ENCODE data around the gene CAB39.

CAB39 gene

DNA sequence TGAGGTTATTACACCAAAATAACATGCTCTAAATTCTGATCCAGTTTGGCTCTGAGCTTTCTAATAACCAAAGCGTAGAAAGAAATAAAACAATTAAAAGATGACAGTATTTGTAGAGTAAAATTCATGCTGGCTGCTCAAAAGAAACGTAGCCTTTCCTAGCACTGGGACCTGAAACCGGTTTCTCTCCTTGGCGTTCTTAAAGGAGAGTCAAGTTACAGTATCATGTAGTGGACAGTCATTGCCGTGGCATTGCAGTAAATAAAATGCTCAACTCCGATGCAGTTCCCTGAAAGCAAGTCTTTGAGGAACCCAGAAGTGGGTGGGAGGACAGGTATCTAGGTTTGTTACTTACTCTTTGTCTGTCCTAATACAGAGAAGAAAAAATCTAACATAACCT is 99.4 kb downstream of the CAB39 start:
- DNase-seq (ENCODE audit: low read depth in 2 of 3, low spot score in 1 of 3) = no peak

DNA sequence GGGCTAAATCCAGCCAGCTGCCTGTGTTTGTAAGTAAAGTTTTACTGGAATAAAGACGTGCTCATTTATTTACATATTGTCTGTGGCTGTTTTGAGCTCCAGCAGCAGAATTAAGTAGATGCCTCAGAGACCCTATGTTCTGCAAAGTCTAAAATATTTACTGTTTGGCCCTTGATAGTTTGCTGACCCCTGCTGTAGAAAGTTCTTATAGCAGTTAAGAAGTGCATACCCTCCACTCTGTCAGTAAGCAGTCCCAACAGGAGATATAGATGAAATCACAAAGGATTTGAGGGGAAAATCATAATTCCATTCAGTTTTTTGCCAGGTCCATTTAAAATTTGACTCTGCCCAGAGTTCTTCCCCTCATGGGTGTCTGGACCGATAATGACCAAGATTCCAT is 102.0 kb downstream of the CAB39 start:
- no peak for DNase-seq (ENCODE audit: low read depth in 2 of 3, low spot score in 1 of 3)

DNA sequence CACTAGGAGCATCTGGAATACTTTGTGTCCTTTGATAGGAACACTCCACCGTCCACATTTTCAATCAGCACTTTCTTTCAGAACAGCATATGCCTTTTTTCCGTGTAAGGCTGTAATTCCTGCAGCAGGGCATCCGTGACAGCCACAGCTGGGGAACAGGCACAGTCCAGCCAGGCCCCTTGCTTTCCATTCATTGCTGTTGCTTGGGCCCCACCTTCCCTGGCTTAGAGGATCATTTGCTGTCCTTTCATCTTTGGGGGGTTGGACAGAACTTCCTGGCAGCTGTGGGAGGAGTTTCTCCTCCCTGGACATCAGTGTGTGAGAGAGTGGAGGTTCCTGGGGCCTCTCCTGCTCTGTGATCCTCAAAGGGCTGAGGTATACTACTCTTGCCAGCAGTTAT is 102.4 kb downstream of the CAB39 start:
- DNase-seq (ENCODE audit: low read depth in 2 of 3, low spot score in 1 of 3) = no peak

DNA sequence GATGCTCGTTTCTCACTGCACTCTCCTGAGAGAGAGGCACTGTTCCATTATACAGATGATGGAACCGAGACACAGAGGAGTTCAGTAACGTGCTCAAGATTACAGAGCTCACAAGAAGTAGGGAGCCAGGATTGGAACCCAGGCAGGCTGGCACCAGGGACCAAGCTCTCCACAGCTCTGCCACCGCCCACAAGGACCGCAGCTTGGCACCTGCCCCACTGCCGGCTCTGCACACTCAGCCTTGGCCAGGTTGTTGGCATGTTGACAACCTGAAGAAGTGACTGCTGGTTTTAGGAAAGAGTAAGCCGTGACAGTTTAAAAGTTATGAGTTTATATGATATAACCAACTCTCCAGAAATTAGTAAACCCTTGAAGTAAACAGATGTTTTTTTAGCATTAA is 104.1 kb downstream of the CAB39 start:
- DNase-seq (ENCODE audit: low read depth in 2 of 3, low spot score in 1 of 3) = no peak

DNA sequence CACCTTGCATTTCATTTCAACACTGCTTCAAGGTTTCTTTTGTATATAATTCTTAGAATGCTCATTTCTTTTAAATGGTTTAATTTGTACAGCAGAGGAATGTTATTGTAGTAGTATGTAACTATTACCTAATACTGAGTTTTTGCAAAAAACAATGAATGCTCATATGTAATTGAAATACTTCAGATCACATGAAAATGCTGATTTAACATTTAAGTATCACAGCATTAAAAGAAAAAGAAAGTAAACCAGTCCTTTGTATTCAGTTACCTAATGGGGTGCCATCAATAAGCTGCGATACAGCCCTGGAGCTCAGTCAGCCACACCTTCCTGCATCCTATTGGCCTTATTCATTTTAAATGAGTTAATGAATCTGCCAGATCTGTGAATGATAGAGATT is 106.8 kb downstream of the CAB39 start:
- no peak for DNase-seq (ENCODE audit: low read depth in 2 of 3, low spot score in 1 of 3)

DNA sequence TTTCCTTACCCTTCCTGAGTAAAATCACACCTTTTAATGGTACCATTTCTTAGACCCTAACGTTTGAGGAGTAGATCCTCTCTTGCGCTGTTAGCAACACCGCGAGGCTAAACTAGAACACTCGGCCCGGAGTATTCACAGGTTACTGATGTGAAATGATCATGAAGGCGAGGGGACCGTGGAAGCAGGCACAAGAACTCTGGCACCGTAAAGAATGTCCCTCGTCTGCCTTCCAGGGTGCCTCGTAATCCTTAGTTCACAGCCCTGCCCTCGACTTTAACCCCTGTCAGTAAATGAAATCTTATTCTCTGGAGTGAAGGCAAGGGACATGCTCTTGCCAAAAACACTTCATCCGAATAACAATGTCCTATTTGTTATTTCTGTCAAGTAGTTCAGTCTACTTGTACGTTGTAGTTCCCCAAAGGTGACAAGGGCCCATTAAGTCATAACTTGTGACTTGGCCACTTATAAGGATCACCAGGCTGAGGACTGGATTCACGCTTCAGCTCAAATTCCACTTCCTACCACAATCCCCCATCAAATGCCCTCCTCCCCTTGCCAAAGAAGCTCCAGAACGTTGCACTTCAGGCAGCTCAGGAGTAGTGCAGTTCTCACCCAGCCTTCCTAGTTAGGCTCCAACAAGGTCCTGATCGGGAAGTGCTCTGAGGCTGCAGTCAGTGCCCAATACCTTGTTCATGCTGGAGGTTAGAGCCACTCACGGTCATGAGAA is 108.8 kb downstream of the CAB39 start:
- no peak for DNase-seq (ENCODE audit: low read depth in 2 of 3, low spot score in 1 of 3)

DNA sequence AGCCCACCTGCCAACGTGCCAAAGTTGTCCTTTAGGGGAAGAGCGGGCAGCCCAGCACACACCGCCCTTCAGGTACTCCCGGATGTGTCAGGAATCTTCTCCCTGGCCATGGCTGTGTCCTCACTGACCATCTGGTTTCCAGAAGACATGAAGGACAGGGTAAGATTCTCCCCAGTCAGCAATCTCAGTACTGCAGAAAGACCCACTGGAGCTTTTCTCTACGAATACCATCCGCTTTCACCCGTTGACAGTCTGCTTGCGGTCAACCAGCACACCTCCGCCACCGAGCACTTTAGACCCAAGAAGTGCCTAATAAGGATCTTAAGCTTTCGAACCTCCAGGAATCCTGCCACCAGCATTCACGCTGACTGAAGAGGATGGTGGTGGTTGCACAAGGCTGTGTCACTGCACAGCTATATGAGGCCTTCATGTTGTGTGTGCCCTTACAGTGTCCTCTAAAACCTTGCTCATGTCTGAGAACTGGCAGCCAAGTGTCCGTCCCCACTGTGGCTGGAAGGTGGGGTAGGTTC is 109.4 kb downstream of the CAB39 start:
- DNase-seq (ENCODE audit: low read depth in 2 of 3, low spot score in 1 of 3) = no peak

DNA sequence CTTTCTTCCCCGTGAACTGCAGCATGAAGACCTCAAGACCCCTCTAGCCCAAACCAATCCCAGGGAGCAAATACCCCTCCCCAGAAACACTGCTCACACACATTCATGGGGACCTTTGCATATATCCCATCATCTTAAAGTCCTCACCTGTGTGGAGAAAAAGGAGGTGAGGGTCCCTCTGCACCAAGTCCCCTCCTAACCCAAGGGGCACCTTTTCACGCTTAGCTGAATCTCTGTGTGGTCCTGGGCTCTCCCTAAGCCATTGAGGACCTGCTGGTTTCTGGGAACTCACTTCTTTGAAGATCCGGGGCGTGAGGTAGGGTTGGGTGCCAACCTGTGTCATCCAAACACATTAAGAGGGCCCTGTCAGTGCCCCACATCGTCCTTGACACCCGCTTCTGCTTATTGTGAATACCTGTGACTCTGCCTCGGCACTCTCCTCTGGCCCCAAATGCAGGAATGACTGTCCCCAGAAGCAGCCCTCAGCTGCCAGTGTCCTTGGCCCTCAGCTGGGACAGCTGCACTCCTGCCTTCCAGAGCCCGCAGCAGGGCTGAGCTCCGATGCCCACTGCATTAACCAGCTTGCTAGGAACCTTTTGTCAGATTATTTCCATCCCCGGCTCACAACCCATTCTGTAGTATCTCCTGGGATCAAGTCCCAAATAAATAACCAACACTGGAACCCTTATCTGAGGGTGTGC is 110.8 kb downstream of the CAB39 start:
- DNase-seq (ENCODE audit: low read depth in 2 of 3, low spot score in 1 of 3) = no peak

DNA sequence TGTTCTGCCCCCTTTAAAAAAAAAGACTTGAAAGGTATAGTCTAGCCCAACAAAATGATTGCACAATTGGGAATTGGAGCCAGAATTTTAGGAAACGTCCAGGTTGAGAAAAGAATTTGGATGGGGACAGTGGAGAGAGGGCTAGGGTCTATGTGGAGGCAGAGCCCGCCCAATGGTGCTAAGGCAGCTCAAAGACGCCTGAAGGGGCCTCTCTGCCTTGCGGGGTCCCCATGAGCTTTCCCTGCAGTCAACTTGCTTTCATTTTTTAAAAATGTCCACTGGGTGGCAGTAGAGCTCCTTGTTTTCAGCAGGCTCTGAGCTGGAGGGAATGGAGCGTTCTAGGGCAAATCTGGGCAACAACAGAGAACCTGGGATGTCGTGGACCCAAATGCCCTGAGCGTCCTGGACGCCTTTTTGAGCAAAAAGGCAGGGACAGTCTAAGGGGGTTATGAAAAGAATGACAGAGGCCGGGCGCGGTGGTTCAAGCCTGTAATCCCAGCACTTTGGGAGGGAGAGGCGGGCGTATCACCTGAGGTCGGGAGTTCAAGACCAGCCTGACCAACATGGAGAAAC is 111.8 kb downstream of the CAB39 start:
- peak; percentile 29 to 73 (median 33) for DNase-seq (ENCODE audit: low read depth in 2 of 3, low spot score in 1 of 3)

DNA sequence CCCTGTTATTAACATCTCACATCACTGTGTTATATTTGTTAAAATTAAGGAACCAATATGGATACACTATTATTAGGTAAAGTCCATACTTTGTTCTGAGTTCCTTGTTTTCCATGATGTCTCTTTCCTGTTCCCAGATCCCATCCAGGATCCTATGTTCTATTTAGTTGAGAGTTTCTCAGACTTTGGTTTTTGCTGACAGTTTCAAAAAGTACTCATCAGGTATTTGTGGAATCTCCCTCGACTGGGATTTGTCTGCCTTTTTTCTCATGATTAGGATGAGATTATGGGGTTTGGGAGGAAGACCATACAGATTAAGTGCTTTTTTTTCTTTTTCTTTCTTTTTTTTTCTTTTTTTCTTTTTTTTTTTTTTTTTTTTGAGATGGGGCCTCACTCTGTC is 112.7 kb downstream of the CAB39 start:
- no peak for DNase-seq (ENCODE audit: low read depth in 2 of 3, low spot score in 1 of 3)

DNA sequence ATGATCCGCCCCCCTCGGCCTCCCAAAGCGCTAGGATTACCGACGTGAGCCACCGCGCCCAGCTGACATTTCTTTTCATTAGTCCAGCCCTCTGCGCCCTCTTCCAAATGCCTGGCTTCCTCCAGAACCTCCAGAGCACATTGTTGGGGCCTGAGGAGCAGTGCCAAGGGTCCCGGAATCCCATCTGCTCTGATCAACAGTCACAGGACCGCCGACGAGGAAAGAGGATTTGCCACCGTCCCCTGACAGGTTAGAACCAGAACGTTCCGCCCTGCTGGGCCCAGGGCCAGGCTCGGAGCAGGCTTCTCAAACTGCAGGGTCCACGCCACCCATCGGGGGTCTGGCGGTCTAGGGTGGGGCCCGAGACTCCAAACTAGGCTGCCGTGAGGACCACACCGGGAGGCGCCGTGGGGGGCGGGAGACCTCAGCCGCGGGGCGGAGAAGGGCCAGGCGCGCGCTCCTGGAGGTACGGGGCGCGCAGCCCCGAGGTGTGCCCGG is 115.2 kb downstream of the CAB39 start:
- DNase-seq (ENCODE audit: low read depth in 2 of 3, low spot score in 1 of 3) = no peak

DNA sequence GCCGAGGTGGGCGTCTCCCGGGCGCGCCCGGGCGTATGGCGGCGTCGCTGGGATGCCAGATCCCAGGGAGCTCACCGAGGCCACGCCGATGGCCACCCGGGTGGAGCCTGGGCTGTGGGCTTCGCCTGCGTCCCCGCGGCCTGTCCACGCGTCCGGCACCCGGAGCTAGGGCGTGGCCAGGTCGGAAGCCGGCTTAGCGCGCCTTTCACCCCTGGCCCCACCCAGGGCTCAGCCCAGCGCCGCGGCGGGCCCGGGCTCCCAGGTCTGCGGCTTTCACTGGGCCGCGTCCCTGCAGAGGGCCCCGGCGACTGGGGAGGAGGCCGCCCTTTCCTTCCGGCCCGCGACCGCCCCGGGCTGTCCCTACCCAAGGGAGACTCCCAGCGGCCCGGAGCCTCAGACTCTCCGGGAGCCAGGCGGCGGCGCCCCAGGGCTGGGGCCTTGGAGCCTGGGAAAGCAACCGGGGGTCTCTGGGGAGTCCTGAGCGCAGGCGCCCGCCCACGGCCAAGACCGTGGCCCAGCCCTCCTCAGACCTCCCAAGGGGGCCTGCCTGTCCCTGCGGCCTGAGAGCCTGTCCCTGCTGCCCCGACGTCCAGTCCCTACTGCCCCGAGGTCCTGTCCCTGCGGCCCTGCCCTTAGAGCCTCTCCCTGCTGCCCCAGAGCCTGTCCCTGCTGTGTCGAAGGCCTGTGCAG is 115.8 kb downstream of the CAB39 start:
- DNase-seq (ENCODE audit: low read depth in 2 of 3, low spot score in 1 of 3) = peak in 1 of 3 donors; percentile 15

DNA sequence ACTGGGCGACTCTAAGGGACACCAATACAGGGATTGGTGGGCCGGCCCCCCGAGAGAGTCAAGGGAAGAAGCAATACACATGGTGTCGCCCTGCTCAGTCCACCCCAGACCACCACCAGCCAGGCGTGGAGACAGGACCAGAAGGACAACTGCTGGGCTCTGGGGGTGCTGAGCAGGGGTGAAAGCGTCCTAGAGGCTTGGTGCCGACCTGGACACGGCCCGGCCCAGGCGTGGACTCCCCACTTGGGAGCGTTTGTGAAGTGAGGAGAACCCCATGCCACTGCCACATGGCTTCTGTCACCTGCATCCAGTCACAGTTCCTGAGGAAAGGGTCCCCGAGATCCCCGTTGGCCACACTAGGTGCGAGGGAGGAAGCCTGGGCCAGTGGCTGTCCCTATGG is 116.7 kb downstream of the CAB39 start:
- DNase-seq (ENCODE audit: low read depth in 2 of 3, low spot score in 1 of 3) = no peak

DNA sequence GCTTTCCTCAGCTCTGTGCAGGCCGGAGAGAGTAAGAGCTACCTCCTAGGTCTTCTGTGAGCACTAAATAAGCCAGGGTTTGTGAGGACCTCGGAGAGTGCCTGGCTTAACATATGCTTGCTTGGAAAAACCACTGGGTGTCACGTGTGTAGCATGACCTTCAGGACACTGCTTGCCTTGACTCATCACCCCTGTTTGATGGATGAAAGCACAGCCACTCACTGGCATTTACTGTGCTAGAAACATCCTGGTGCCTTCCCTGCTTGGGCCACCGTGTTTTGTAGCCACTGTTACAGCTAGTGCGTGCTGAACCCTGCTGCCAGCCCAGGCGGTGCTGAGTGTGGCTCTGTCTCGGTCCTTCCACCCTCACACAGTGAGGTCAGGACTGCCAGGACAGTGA is 117.3 kb downstream of the CAB39 start:
- no peak for DNase-seq (ENCODE audit: low read depth in 2 of 3, low spot score in 1 of 3)

DNA sequence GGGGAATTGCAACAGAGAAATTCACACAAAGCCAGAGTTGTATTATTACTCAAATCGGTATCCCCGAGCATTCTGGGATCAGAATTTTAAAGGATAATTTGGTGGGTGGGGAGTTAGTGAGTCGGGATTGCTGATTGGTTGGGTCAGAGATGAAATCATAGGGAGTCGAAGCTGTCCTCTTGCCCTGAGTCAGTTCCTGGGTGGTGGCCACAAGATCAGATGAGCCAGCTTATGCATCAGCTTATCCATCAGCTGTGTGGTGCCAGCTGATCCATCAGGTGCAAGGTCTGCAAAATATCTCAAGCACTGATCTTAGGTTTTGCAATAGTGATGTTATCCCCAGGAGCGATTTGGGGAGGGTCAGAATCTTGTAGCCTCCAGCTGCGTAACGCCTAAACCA is 117.8 kb downstream of the CAB39 start:
- no peak for DNase-seq (ENCODE audit: low read depth in 2 of 3, low spot score in 1 of 3)

DNA sequence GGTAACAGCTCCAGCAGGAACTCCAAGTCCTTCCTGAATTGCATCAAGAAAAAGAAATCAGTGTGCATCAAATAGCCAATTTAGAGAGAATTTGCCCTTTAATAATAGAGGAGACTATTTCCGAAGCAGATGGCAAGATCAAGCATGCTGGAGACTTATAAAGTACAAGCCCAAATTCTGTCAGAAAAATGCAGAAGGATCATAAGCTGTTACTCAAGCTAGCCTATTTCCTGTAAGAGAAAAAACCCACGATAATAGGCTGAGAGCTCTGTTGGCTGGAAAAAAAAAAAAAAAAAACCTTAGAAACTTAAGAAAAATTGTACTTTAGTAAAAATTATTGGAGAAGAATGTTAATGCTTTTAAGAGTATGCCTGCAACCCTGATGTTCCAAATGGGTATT is 127.7 kb downstream of the CAB39 start:
- DNase-seq (ENCODE audit: low read depth in 2 of 3, low spot score in 1 of 3) = no peak

DNA sequence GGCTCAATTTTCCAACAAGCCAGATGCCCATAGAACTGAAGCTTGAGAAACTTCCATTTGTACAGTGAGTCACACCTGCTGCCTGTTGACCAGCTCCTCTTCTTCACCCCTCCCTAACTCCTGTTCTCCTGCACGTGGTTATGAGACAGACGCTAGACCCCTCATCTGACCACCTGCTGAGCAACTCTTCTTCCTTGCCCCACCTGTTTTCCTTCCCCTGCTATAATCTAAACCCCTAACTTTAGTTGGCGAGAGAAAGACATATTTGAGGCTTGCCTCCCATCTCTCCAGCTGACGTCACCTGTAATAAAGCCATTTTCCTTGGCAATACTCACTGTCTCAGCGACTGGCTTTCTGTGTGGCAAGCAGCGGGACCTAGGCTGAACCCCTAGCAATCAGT is 129.8 kb downstream of the CAB39 start:
- DNase-seq (ENCODE audit: low read depth in 2 of 3, low spot score in 1 of 3) = no peak

DNA sequence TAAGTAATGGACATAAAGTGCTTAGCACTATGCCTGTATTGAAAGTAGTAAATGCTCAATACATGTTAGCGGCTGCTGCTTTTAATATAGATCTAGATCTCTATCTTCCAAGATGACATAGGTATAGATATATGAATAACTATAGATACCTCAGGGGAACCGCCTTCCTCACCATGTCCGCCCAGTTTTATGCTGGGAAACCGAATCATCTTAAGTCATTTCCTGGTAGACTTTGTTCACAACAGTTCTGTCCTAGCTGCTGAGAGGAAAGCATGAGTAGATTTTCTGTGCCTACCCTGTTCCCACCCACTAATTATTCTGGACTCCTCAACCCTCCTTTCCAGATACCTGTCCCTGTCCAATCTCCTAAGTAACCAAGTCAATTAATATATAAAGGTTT is 130.5 kb downstream of the CAB39 start:
- no peak for DNase-seq (ENCODE audit: low read depth in 2 of 3, low spot score in 1 of 3)

DNA sequence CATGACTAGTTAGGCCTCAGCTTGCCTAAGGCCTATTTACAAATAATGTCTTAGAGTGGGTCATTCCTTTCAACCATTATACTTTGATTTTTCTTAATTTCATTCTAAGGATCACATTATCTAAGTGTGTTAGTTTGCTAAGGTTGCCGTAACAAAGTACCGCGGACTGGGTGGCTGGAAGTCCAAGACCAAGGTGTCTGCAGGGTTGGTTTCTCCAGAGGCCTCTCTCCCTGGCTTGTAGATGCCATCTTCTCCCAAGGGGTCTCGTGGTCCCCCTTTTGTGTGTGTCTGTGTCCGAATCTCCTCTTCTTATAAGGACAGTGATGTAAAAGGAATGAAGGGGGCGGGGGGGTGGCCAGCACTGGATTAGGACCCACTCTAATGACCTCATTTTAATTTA is 133.7 kb downstream of the CAB39 start:
- no peak for DNase-seq (ENCODE audit: low read depth in 2 of 3, low spot score in 1 of 3)

DNA sequence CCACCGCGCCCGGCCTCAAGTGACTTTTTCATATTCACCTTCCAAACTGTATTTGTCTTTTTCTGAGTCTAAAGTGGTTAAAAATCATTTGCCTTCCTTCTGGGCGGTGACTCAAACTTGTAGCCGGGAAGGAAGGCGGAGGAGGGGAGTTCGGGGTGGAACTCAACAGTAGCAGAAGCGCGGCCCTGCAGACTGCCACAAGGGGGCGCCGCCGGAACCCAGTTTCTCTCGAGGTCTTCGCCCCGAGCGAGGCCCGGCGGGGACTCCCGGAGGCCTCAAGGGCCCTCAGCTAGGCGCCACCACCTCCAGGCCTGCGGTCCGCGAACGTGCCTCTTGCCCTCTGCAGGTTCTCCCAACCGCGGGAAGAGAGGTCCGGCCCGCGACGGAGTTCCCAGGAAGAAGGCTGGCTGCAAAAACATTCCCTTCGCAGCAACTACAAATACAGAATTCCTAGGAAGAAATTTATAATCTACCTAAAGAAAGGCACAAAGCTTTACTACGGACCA is 135.3 kb downstream of the CAB39 start:
- peak; percentile 87 to 96 (median 93) for DNase-seq (ENCODE audit: low read depth in 2 of 3, low spot score in 1 of 3)

DNA sequence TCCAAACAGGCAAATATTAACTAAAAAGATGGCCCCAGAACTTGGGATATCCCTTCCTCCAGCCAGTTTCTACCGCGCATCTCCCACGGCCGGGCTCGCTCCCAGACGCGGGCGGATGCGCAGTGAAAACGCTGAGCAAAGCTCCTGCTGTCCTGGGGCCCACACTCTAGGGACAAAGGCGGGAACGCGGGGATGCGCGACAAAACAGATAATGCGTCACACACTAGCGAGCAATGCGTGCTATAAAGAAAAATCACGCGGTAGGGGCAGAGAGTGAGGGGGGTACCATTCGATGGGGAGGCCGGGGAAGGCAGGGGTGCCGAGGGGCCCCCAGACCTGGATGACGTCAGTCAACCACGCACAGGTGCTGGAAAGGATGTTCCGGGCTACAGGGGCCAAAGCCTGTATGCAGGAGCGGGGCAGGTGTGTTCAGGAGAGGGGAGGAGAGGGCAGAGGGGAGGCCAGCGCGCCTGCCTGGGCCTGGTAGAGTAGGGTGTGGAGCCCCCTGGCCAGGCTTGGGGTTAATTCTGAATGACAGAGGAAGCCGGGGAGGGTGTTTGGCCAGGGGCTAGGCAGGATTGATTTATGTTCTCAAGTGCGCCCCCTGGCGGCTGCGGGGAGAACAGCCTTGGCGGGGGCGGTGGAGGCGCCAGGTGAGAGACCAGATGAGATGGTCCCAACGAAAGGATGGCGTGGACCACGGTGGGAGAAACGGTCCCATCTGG is 137.2 kb downstream of the CAB39 start:
- DNase-seq (ENCODE audit: low read depth in 2 of 3, low spot score in 1 of 3) = peak; percentile 54 to 79 (median 62)

Measured in stimulated activated CD4-positive, alpha-beta T cell treated with anti-CD3 and anti-CD28 coated beads, Interleukin-12 subunit alpha, Interleukin-12 subunit beta, amount 100 ng/mL, for 48 hours (primary cell).